IPS-20b (cell line): Measurements from ENCODE around the gene LRRC63.

Source experiments
- H3K27ac ChIP-seq: one replicate; pipeline ENCODE4 v1.5.1; 2013; ENCODE audit warnings: low read length
- H3K27me3 ChIP-seq: 2 replicates; pipeline ENCODE4 v1.6.1; 2013; ENCODE audit warnings: mild to moderate bottlenecking, low read length, inconsistent platforms; ENCODE audit not compliant: insufficient read depth
- H3K36me3 ChIP-seq: 2 replicates; pipeline ENCODE4 v1.6.1; 2013; ENCODE audit warnings: low read depth, mild to moderate bottlenecking, inconsistent platforms, low read length, moderate library complexity; ENCODE audit not compliant: insufficient read depth
- H3K4me1 ChIP-seq: 2 replicates; pipeline ENCODE4 v1.6.1; 2013; ENCODE audit warnings: mild to moderate bottlenecking, control low read depth, inconsistent platforms, low read length, moderate library complexity; ENCODE audit not compliant: insufficient read depth
- H3K4me3 ChIP-seq: 2 replicates; pipeline ENCODE4 v1.5.1; 2013; ENCODE audit warnings: mild to moderate bottlenecking, low read length, inconsistent platforms
- H3K9ac ChIP-seq: 2 replicates; pipeline ENCODE4 v1.6.1; 2013; ENCODE audit warnings: low read depth, mild to moderate bottlenecking, inconsistent platforms, low read length, moderate library complexity
- H3K9me3 ChIP-seq: 2 replicates; pipeline ENCODE4 v1.6.1; 2013; ENCODE audit warnings: mild to moderate bottlenecking, low read depth, low read length, inconsistent platforms; ENCODE audit not compliant: insufficient read depth

Gene LRRC63

GRCh38 chr13:46296115-46296822 lies 84.5 kb downstream of the LRRC63 start:
- Histone ChIP-seq H3K27me3 (no peaks in the 10 kb centered on the region), H3K4me1 (no peaks in the 10 kb centered on the region), H3K9me3 (no peaks in the 10 kb centered on the region), H3K27ac (no peak overlapping the region), H3K4me3 (no peak overlapping the region), H3K9ac (no peak overlapping the region), H3K36me3 (no peaks in the 10 kb centered on the region)

GRCh38 chr13:46296921-46297320 lies 85.2 kb downstream of the LRRC63 start:
- Histone ChIP-seq H3K4me1 (no peaks in the 10 kb centered on the region), H3K9ac (no peak overlapping the region), H3K27ac (no peak overlapping the region), H3K27me3 (no peaks in the 10 kb centered on the region), H3K36me3 (no peaks in the 10 kb centered on the region), H3K4me3 (no peak overlapping the region), H3K9me3 (no peaks in the 10 kb centered on the region; the same call in 1 of the 2 replicates)

DNA sequence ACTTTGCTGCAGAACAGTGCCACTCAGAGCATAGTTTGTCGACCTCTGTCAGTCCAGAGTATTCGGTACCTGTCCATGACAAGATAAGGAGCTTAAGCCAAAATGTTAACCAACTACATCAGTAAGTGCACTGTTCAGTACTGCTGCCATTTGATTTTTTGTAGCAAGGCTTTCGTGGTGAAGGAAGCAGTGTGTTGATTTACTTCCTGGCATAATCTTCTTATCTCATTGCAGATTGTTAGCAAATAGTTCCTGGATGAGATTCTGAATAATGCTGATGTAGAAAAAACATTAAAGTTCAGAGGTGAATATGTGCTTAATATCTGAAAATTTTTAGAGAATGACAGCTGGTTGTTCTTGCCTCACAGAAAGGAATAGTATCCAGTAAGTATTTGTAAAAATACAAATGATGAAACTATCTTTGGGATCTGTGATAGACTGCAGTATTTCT lies 85.7 kb downstream of the LRRC63 start:
- Histone ChIP-seq H3K9me3 (no peaks in the 10 kb centered on the region; the same call in 1 of the 2 replicates), H3K9ac (no peak overlapping the region), H3K36me3 (no peaks in the 10 kb centered on the region), H3K4me1 (no peaks in the 10 kb centered on the region), H3K4me3 (no peak overlapping the region), H3K27me3 (no peaks in the 10 kb centered on the region), H3K27ac (no peak overlapping the region)

GRCh38 chr13:46303742-46304385 lies 92.1 kb downstream of the LRRC63 start:
- Histone ChIP-seq H3K27ac (no peak overlapping the region), H3K27me3 (no peaks in the 10 kb centered on the region), H3K4me1 (no peaks in the 10 kb centered on the region), H3K4me3 (no peak overlapping the region), H3K9ac (no peak overlapping the region), H3K9me3 (no peaks in the 10 kb centered on the region; the same call in 1 of the 2 replicates), H3K36me3 (no peaks in the 10 kb centered on the region)

DNA sequence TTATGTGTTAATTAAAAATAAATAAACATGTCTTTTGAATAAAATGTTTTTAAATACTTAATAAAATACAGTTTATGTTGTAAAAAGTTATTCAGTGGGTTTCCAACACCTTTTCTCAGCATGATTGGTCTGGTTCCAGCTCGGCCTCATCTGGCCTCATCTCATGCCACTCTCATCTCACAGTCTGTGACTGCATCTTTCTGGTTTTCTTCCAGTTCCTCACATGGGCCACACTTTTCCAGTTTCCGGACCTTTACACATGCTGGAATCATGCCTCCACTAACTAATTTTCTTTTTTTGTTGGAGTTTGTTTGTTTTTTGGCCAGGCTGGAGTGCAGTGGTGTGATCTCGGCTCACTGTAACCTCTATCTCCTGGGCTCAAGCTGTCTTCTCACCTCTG lies 92.8 kb downstream of the LRRC63 start:
- Histone ChIP-seq H3K9ac (no peak overlapping the region), H3K9me3 (no peaks in the 10 kb centered on the region; the same call in 1 of the 2 replicates), H3K4me1 (no peaks in the 10 kb centered on the region), H3K4me3 (no peak overlapping the region), H3K36me3 (no peaks in the 10 kb centered on the region), H3K27me3 (no peaks in the 10 kb centered on the region), H3K27ac (no peak overlapping the region)

DNA sequence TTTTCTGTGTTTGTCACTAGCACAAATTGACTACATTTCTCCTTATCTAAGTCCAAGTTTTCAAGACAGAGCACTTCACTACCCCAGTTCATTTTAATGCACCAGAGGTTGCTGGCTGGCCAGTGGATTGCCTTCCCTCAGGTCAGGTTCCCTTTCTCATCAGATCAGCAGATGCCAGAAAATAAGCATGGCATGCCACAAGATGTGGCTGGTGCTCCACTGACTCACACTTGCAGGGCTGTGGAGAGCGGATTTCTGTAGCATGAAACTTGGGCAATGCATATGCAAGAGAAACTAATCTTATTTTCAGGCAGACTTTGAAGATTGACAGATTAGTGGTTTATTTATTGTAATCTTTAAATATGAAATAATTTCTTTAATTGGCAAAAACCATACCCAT lies 95.8 kb downstream of the LRRC63 start:
- H3K36me3 ChIP-seq: no peaks in the 10 kb centered on the region
- no peaks in the 10 kb centered on the region for H3K27me3 ChIP-seq
- no peak overlapping the region for H3K4me3 ChIP-seq
- no peaks in the 10 kb centered on the region for H3K4me1 ChIP-seq
- H3K9me3 ChIP-seq: no peaks in the 10 kb centered on the region
- no peak overlapping the region for H3K27ac ChIP-seq
- H3K9ac ChIP-seq: no peak overlapping the region

GRCh38 chr13:46310066-46310465 lies 98.3 kb downstream of the LRRC63 start:
- H3K27ac ChIP-seq: no peak overlapping the region
- no peak overlapping the region for H3K4me3 ChIP-seq
- no peaks in the 10 kb centered on the region for H3K4me1 ChIP-seq
- no peaks in the 10 kb centered on the region for H3K36me3 ChIP-seq
- H3K9me3 ChIP-seq: no peaks in the 10 kb centered on the region
- no peak overlapping the region for H3K9ac ChIP-seq
- no peaks in the 10 kb centered on the region for H3K27me3 ChIP-seq

DNA sequence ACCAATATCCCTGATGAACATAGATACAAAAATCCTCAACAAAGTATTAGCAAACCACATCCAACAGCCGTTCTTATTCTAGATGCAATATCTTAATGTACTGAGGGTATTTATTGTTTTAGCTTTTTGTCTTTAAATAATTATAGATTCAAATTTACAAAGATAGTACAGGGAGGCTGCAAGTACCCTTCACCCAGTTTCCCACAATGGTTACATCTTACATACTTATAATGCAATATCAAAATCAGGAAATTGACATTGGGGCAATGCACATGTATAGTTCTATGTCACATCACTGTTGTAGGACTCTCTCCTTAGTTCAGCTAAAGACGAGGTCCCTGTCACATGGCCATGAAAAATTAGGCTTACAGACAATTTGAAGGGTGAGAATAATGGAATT lies 99.5 kb downstream of the LRRC63 start:
- H3K4me3 ChIP-seq: no peak overlapping the region
- H3K9ac ChIP-seq: no peak overlapping the region
- H3K27me3 ChIP-seq: no peaks in the 10 kb centered on the region
- H3K4me1 ChIP-seq: no peaks in the 10 kb centered on the region
- H3K36me3 ChIP-seq: no peaks in the 10 kb centered on the region
- no peak overlapping the region for H3K27ac ChIP-seq
- no peaks in the 10 kb centered on the region for H3K9me3 ChIP-seq

DNA sequence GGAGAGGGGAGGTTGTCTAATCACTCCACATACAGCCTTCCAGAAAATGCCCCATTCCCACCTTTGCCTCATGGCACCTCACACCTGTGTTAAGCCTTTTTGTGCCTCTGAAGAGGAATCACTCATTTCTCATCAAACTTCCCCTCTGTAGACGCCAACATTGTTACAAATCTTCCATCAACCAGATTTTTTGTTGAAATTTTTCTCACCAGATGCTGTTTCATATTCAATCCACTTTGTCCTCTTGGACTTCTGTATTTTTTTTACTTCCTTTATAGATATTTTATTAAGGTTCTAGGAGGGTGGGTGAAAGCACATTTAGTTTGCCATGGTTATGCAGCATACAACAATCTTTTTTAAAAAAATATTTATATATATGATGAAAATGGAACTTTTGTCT lies 101.3 kb downstream of the LRRC63 start:
- Histone ChIP-seq H3K4me3 (no peak overlapping the region), H3K27ac (no peak overlapping the region), H3K9ac (no peak overlapping the region), H3K27me3 (no peaks in the 10 kb centered on the region), H3K36me3 (no peaks in the 10 kb centered on the region), H3K4me1 (no peaks in the 10 kb centered on the region), H3K9me3 (no peaks in the 10 kb centered on the region)

GRCh38 chr13:46313432-46314257 lies 101.9 kb downstream of the LRRC63 start:
- Histone ChIP-seq H3K9ac (no peak overlapping the region), H3K27ac (no peak overlapping the region), H3K36me3 (no peaks in the 10 kb centered on the region), H3K9me3 (no peaks in the 10 kb centered on the region), H3K4me3 (no peak overlapping the region), H3K4me1 (no peaks in the 10 kb centered on the region), H3K27me3 (no peaks in the 10 kb centered on the region)

- H3K27ac ChIP-seq: no peak overlapping the region
- no peak overlapping the region for H3K4me3 ChIP-seq
- no peak overlapping the region for H3K9ac ChIP-seq
- H3K9me3 ChIP-seq: no peaks in the 10 kb centered on the region
- H3K36me3 ChIP-seq: no peaks in the 10 kb centered on the region
- no peaks in the 10 kb centered on the region for H3K4me1 ChIP-seq
- H3K27me3 ChIP-seq: no peaks in the 10 kb centered on the region
Observed at GRCh38 chr13:46314587-46314986, 102.9 kb downstream of the LRRC63 start.
